MM.1S (cell line): ENCODE measurements around the gene HOXC10.

Experiments used
- EZH2 ChIP-seq: fragments of 300-600 bp; sonication (generic); optimal IDR thresholded peaks from 2 replicates; pipeline ENCODE3; 2017; ENCODE audit warnings: low read depth, mild to moderate bottlenecking, antibody characterized with exemption, low read length, mixed read lengths
- EZH2phosphoT487 ChIP-seq: fragments of 300-600 bp; sonication (generic); IDR thresholded peaks from 2 replicates; pipeline ENCODE4 v1.6.1; 2018; ENCODE audit warnings: antibody characterized with exemption, low read length
- TF ChIP-seq, protein P1 (sequence below): fragments of 300-600 bp; sonication (generic); IDR thresholded peaks from 2 replicates; pipeline ENCODE4 v1.5.1; 2016; ENCODE audit warnings: antibody characterized with exemption, low read length, mixed read lengths

DNA sequence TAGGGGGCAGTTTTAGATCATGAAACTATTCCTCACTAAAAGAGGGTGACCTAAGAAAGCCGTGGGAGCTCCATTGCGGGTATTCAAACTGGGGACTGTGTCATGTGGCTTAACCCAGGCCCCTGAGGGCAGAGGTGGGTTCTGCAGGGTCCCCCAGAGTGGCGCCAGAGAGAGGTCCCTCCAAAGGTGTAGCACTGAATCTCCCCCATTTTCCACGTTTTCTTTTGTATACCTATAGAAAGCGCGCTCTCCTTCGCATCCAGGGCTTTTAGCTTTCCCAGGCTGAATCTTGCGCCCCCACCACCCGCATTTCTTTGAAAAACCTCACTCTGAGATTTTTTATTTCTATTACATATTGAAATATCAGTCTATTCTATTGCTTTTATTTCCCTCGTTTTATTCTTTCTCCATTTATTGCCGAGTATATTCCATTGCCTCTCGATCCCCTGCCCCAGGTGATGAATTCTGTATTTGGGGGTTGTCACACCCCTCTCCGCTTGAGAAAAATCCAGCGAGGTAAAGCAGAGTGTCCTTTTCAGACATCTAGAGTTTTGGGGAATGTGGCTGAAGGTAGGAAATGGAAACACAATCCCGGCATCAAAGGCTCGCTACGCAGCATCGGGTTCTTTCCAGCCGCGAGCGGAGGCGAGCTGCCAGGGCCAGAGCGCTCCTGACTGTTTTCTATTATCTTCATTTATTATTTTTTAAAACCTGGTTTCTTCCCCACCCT, 47.2 kb upstream of the HOXC10 start:
- no peak for TF ChIP-seq EZH2
- TF ChIP-seq, protein P1, sequence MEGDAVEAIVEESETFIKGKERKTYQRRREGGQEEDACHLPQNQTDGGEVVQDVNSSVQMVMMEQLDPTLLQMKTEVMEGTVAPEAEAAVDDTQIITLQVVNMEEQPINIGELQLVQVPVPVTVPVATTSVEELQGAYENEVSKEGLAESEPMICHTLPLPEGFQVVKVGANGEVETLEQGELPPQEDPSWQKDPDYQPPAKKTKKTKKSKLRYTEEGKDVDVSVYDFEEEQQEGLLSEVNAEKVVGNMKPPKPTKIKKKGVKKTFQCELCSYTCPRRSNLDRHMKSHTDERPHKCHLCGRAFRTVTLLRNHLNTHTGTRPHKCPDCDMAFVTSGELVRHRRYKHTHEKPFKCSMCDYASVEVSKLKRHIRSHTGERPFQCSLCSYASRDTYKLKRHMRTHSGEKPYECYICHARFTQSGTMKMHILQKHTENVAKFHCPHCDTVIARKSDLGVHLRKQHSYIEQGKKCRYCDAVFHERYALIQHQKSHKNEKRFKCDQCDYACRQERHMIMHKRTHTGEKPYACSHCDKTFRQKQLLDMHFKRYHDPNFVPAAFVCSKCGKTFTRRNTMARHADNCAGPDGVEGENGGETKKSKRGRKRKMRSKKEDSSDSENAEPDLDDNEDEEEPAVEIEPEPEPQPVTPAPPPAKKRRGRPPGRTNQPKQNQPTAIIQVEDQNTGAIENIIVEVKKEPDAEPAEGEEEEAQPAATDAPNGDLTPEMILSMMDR: no peak
- TF ChIP-seq EZH2phosphoT487: no peak
